GM18526 (cell line): Measurements from ENCODE around the gene MAP6.

Experiments used
- POLR2A ChIP-seq: IDR thresholded peaks from 3 replicates; pipeline ENCODE4 v1.6.1; 2011; ENCODE audit not compliant: insufficient read length; ENCODE audit errors: extremely low read depth

The MAP6 gene

GRCh38 chr11:75593286-75593915, 75.4 kb downstream of the MAP6 start:
- TF ChIP-seq POLR2A, result no peak

- no peak for TF ChIP-seq POLR2A
These were observed 76.1 kb downstream of the MAP6 start for GRCh38 chr11:75592715-75593114.

DNA sequence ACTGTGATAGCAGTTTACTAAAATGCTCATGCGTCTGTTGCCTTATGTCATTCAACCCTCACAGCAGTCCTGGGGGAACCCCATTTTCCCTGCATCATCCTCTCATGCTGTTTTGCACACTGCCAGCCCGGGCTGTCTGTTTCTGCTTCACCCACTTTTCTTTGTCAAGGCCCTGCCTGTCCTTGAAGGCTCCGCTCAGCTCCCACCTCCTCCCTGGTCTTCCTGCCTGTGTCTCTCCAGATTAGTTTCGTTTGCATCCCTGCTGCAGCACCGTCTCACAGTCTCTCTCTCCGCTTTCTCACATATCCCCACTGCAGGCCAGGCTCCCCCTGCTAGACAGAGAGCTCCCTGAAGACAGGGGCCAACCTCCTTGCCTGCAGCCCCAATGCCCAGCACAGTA, 76.9 kb downstream of the MAP6 start:
- no peak for TF ChIP-seq POLR2A

DNA sequence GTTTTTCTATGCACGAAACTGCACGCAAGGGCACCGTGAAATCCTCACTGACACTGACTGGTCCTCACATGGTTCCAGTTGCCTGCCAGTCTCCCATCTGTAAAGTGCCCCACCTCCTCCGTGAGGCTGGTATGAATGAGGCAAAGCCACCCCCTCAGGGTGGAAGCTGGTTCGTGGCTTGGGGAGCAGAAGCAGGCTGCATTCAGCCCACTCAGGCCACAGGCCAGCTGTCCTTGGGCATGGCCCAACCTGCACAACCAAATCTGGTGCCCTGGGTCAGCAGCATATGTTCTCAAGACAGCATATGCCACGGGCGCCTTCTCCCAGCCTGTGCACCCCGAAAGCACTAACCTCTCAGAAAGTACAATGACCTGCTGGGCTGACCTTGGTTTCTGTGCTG, 77.5 kb downstream of the MAP6 start:
- no peak for TF ChIP-seq POLR2A

DNA sequence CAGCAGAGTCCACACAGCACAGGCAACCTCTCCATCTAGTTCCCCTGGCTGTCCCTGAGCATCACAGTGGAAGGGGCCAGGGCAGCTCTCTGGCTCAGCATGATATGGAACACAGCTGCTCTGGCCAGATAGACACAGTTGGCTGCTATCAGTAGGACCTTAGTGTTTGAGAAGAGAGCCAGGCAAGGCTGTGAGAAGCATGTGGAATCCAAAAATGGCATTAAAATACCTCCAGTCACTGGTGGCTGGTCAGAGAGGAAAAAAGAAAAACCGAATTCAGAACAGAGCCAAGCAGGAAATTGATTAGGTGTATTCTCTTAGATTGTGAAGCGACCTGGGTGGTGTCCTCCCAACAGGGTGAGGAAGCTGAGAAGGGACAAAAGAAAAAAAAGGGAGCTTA, 78.9 kb downstream of the MAP6 start:
- no peak for TF ChIP-seq POLR2A

GRCh38 chr11:75589051-75589450, 79.8 kb downstream of the MAP6 start:
- TF ChIP-seq POLR2A, result no peak

DNA sequence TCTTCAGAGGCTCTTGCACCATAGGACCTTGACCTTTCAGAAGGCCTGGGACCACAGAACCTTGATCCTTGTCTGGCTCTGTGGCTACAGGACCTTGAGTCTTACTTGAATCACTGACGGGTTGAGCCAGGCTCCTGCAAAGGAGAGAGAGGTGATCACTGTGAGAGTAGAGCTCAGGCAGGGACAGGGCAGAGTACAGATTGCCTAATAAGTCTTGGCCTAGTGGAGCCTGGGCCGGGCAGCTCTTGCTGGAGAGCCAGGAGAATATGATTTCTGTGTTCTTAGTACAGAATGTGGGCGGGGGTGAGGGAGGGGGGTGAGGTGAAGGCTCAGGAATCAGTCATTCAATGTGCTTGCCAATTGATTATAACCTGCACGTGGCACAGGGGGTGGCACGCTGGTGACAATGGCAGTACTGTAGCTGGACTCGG, 80.8 kb downstream of the MAP6 start:
- no peak for TF ChIP-seq POLR2A

DNA sequence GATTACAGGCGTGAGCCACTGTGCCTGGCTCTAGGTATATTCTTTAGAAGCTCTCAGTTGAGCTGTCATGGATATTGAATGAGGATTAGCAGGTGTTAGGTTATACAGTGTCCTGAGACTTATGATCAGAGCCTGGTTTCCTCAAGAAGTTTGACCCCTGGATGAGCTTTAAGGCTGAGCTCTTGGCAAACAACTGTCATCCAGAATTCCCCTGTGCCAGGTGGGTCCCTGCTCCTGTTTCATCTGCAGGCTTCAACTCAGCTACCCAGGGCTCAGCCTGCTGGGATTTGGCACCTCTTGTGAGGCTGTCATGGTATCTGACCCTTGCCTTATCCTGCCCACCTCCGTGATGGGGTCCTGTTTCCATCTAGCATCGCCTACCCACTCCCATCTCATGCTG, 82.4 kb downstream of the MAP6 start:
- no peak for TF ChIP-seq POLR2A

DNA sequence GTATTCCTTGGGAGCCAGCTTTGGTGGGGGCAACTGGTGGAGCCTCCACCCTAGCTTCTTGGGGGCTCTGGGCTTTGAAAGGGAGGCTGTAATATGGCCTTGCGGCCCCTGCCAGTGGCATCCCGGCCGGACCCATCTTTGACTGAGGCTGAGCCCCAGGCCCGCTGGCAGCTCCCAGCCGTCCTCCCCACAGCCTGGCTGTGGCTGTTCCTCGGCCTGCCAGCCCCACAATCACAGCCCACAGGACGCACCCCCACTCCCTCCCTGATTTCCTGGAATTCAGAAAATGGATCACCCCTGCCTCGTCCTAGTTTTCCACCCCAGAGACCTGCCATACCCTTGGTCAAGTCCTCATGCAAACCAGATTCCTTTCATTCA, 83.6 kb downstream of the MAP6 start:
- TF ChIP-seq POLR2A, result no peak

- TF ChIP-seq POLR2A, result no peak
These were observed 84.8 kb downstream of the MAP6 start for GRCh38 chr11:75583718-75584658.

- no peak for TF ChIP-seq POLR2A
These were observed 85.7 kb downstream of the MAP6 start for GRCh38 chr11:75582895-75583717.

DNA sequence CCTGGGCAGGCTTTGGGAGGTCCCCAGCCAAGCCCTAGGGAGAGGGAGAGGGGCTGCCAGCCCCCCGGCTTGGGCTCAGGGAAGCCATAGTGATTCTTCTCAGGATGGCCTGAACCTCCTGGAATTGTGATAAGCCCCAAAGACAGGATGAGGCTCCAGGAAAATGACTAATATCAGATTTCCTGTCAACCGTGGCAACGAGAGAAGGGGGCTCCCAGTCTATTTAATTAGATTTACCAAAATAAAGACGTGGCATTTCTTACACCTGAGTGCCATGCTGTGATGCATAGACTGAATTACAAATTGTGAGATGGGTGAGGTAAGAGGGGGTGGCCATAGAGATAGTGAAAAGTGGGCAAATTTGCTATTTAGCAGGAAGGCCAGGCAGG, 86.3 kb downstream of the MAP6 start:
- TF ChIP-seq POLR2A, result no peak

- no peak for TF ChIP-seq POLR2A
These were observed 89.0 kb downstream of the MAP6 start for GRCh38 chr11:75579841-75580240.

GRCh38 chr11:75578977-75579376, 89.9 kb downstream of the MAP6 start:
- TF ChIP-seq POLR2A, result no peak

DNA sequence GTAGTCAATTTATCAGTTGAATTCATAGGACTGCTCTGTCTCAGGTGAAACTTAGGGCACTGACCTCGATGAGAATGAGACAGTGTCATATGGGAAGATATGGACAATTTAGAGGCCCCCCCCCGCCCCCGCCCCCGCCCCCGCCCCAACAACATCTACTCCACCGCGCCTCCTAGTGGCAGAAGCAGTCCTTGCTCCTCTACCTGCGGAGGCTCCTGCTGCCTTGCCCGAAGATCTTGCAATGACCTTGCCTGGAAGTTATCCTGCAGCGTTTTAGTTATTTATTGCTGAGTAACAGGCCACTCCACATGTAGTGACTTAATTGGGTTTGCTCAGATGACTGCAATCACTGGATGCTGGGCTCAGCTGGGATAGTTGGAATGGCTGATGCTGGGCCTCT, 91.6 kb downstream of the MAP6 start:
- no peak for TF ChIP-seq POLR2A

DNA sequence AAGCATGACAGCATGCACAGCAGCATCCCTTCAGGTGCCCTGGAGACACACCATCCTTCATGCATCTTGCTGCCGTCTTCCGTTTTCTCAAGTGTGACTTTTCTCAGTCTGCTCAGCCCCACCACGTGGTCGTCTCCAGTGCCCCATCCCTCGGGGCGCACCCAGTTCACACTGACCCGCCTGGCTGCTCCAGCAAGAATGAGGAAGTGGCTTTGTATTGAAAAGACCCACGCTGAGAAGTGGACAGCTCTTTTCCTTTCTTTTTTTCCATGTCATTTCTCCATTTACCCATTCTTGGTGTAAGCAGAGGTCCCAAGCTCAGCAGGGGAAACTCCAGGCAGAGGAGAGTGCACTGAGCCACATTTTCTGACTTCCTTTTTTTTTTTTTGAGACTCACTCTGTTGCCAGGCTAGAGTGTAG, 92.3 kb downstream of the MAP6 start:
- no peak for TF ChIP-seq POLR2A

- TF ChIP-seq POLR2A, result no peak
These were observed 92.8 kb downstream of the MAP6 start for GRCh38 chr11:75576017-75576416.
